Measurements from ENCODE around the gene FAM222A.

FAM222A gene

DNA sequence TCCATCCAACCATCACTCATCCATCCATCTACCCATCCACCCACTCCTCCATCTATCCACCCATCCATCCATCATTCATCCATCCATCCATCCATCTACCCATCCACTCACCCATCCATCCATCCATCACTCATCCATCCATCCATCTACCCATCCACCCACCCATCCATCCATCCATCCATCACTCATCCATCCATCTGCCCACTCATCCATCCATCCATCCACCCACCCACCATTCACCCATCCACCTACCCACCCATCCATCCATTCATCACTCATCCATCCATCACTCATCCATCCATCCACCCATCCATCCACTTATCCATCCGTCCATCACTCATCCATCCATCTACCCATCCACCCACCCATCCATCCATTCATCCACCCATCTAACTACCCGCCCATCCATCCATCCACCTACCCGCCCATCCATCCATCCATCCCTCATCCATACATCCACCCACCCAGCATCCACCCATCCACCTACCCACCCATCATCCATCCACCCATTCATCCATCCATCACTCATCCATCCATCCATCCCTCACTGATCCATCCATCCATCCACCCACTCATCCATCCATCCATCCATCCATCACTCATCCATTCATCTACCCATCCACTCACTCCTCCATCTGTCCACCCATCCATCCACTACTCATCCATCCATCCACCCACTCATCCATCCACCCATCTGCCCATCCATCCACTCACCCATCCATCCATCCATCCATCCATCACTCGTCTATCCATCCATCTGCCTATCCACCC lies 95.4 kb downstream of the FAM222A start:
- no peak for ATAC-seq

DNA sequence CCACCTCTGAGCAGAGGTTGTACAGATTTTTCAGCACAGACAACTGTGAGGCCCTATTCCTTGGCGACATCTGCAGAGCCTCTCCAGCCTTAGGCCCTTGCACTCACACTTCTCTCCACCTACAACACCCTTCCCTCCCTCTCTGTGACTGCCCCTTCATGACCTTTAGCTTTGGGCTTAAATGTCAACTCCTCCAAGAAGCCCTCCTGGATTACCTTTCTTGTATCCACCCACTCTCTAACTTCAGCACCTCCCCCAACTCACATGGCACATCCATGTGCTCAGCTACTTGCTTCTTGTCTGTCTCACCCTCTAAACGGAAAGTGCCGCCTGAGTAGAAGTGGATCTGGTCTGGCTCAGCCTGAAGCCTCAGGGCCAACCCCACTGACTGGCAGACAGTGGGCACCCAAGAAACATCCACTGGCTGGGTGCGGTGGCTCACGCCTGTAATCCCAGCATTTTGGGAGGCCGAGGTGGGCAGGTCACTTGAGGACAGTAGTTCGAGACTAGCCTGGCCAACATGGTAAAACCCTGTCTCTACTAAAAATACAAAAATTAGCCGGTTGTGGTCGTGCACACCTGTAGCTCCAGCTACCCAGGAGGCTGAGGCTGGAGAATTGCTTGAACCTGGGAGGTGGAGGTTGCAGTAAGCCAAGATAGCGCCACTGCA lies 97.5 kb downstream of the FAM222A start:
- no peak for ATAC-seq

DNA sequence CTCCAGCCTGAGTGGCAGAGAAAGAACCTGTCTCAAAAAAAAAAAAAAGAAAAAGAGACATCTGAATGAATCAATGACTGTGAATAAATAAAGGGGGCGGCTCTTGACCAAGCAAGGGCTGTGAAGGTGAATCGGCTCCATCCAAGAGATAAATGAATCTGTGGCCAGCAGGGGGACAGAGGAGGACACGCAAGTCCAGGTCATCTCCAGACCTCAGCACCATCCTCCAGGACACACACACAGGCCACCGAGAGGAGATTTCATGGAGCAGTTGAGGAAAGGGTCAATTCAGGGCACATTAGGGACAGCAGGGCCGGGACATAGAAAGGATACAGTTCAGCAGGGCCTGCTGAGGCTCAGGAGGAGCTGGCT lies 98.0 kb downstream of the FAM222A start:
- no peak for ATAC-seq

DNA sequence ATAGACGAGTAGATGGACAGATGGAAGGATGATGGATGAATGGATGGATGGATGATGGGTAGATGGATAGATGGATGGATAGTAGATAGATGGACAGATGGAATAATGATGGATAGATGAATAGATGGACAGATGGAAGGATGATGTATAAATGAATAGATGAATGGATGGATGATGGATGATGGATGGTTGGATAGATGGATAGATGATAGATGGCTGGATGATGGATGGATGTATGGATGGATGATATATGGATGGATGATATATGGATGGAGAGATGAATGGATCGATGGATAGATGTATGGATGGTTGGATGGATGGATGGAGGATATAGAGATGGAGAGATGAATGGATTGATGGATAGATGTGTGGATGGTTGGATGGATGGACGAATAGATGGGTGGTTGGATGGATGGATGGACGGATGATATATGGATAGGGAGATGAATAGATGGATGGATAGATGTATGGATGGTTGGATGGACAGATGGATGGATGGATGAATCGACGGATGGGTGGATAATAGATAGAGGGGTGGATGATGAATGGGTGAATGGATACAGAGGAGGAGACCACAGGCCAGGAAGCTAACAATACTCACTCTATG lies 100.3 kb downstream of the FAM222A start:
- no peak for ATAC-seq

DNA sequence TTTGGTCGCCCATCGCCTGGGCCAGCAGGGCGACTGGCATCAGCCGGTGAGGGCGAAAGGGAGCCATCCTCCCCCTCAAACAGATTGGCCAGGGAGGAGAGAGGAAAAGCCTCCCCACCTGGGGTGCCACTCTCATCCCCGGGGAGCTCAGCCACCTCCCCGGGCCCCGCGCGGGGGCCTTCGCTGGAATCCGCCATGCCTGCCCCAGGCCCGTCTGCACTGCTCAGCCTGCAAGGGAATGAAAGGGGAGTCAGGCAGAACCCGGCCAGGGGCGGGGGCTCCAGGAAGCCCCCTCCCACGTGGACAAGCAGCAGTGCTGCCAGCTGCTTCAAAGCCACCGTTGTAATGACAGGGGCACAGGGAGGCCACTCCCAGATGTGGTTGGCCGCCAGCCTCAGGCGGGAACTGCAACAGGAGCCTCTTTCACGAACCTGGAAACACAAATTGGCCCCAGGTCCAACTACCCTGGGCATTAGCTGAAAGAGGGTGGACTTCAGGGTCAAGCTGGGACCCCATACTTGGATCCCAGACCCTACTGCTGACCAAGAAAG lies 101.0 kb downstream of the FAM222A start:
- no peak for ATAC-seq

DNA sequence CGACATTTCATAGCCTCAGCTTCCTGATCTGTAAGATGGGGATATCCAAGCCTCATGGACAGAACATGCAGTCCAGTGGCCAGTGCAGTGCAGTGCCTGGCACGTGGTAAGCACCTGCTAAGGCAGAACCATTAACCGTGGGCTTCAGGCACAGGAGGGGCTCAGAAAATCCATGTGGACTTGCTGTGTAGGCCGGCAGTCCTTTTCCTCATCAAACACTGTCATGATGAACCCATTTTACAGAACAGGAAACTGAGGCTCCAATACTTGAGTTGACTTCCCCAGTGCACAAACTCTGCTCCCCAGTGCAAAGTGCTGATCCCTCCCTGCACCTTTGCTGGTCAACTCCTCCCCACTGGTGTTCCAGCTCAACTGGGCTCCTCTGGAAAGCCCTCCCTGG lies 101.6 kb downstream of the FAM222A start:
- ATAC-seq, result no peak

DNA sequence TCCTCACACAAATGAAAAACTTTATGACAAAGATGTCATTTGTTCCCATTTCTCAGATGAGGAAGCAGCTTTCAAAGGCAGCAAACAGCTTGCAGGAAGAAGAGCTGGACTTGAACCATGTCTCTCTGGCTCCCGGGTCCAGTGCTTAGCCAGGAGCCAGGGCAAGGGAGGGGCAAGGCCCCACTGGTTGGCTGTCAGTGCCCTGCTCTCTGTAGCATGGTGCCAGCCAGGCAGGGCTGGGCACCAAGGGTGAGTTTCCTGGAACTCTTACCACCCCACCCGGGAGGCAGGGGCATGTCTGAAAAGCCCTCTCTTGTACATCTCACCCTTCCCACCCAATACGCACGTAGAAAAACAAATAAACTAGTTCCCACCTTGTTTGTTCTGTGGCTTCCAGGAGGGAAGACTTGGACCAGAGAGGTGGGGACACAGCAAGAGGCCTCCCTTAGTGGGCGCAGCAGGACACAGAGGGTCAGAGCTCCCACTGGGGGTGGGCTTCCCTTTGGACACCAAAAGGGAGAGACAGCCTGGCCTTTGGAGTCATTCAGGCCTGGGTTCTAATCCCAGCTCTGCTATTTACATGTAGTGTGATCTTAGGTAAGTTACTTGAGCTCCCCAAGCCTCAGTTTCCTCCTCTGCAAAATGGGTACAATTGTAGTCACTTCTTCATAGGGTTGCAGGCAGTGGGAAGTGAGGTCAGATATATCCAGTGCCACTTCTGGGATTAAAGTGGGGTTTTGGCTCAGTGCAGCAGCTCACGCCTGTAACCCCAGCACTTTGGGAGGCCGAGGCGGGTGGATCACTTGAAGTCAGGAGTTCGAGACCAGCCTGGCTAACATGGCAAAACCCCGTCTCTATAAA lies 102.4 kb downstream of the FAM222A start:
- no peak for ATAC-seq

DNA sequence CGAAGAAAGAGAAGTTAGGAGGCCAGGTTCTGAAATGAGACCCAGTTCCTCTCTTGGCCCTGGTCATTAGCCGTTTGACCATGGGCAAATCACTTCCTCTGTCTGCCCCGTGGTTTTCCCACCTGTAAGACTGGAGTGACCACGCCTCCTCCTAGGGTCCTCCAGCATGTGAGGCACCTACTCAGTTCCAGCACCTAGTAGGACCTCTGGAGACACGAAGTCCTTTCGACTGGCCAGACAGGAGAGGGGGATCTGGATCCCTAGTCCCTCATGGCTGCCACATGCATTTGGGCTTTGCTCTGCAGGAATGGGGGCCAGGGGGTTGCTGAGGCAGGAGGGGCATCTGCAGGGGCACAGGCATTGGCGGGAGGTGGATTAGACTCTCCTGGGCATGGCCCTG lies 103.2 kb downstream of the FAM222A start:
- no peak for ATAC-seq

DNA sequence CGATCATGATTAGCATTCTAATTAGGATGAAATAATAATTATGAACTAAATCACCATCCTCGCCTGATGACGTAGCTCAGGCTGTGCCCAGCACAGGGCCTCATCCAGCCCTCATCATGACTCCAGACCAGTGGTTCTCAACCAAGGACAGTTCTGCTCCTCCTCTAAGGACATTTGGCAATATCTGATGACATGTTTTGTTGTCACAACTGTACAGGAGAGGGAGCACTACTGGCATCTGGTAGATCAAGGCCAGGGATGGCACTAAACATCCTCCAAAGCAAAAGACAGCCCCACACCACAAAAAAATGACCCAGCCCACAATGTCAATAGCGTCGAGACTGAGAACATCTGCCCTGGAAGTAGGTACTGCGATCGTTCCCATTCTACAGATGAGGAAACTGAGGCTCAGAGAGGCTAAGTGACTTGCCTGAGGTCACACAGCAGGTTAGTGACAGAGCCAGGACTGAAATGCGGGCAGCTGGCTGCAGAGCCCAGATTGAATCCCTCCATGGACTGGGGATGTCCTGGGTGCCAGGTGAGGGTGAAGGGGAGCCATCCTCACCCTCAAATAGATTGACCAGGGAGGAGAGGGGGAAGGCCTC lies 104.1 kb downstream of the FAM222A start:
- no peak for ATAC-seq

DNA sequence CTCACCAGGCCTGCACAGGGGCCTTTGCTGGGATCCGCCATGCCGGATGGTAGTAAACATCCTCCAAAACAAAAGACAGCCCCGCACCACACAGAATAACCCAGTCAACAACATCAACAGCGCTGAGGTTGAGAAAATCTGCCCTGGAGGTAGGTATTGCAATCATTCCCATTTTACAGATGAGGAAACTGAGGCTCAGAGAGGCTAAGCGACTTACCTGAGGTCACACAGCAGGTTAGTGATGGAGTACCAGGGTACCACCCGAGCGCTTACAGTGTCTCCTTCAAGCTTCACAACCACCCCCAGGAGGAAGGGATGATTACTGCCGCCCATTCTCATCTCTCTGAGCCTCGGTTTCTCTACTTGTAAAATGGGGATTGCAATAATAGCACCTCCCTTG lies 104.6 kb downstream of the FAM222A start:
- no peak for ATAC-seq

DNA sequence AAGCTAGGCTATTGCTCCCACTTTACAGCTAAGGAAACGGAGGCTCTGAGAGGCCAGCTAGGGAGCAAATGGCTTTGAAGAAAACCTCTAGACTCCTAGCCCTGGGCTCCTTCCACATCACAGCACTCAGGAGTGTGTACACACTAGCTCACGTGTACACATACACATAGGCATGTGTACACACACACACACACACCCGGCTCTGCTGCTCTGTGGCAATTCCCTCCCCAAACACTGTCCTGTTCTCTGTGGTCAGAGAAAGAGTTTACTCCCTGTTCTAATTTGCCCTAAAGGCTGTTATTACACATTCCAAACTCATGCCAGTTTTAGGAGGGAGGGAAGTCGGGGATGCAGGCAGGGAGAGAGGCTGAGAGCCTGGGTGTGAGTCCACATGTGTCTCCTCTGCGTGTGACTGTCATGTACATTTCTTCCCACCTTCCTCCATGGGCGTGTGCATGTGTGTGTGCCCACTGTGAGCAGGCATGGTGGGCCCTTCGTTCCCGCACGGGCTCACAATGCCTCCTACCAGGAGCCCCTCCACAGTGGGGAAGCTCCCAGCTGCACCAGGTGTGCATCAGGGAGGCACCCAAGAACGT lies 105.4 kb downstream of the FAM222A start:
- no peak for ATAC-seq

All from activated CD4-positive, CD25-positive, alpha-beta regulatory T cell treated with anti-CD3 and anti-CD28 coated beads, Interleukin-2, amount 50 U/mL, for 24 hours (primary cell).